Thyroid gland (tissue), 4 donors: ENCODE measurements around the gene MRPS9.

Experiments
- CTCF ChIP-seq, 6 experiments: fragments of 200-600 bp in 3 of 6; fragments of 450-650 bp in 3 of 6; sonication (generic) in 3 of 6; IDR thresholded peaks; one replicate each; pipeline ENCODE4 v1.5.1; 2016 to 2019; ENCODE audit warnings: antibody characterized with exemption in 6 of 6, mild to moderate bottlenecking in 2 of 6, inconsistent platforms in 1 of 6, moderate library complexity in 1 of 6
- POLR2A ChIP-seq, 2 donors: fragments of 450-650 bp; IDR thresholded peaks; one replicate each; pipeline ENCODE4 v1.6.1; 2017; ENCODE audit warnings: antibody characterized with exemption in 2 of 2, mild to moderate bottlenecking in 2 of 2, moderate library complexity in 1 of 2

- TF ChIP-seq POLR2A (IDR thresholded peaks at IDR 0.05): no peak
- TF ChIP-seq CTCF (IDR thresholded peaks at IDR 0.05): no peak
Observed at GRCh38 chr2:105143094-105143466, 105.2 kb downstream of the MRPS9 start.
